HCT116 (cell line): ENCODE results near the gene ORM1. TPM values are rescaled to one million over a fixed set of nuclear protein-coding genes. Genes with fewer than 3 reads are reported as not detected.

ENCODE experiments used
- ATAC-seq: fragments of 200-7000 bp; cut with Tn5 transposase; 2 replicates; pipeline ENCODE4 v1.9.1; 2020; ENCODE audit warnings: mild to moderate bottlenecking, moderate library complexity
- BruUV-seq: library from RNA; stranded (reverse); fragments of 400-500 nt; replicated peaks from 2 replicates; lab custom pipeline; 2021; lab: Mats Ljungman, UMichigan
- CTCF ChIA-PET: fragments of 300-600 bp; sonication (Branson Sonifier 250); formaldehyde crosslinking; loops from one replicate; lab custom pipeline; 2021; ENCODE audit warnings: antibody characterized with exemption; lab: Charles Lee
- POLR2A ChIA-PET: fragments of 300-600, 350-600 bp; sonication (Branson Sonifier 250); formaldehyde crosslinking; loops from one replicate; lab custom pipeline; 2021; ENCODE audit warnings: antibody characterized with exemption; lab: Charles Lee
- RAD21 ChIA-PET, 2 experiments: fragments of 300-600 bp; sonication (Branson Sonifier 250); formaldehyde crosslinking; loops; one replicate each; lab custom pipeline; 2023; ENCODE audit warnings: low total read pairs in 2 of 2; ENCODE audit not compliant: uncharacterized antibody in 2 of 2, unreplicated experiment in 2 of 2, low non-redundant PET in 1 of 2; lab: Charles Lee
- DNase-seq: peaks from one replicate; pipeline ENCODE4 v3.0.0-alpha.2; 2010; ENCODE audit warnings: low read depth, low spot score
- H2AFZ ChIP-seq: fragments of 200-600 bp; shearing (Covaris generic), sonication (generic); 2 replicates; pipeline ENCODE4 v1.6.1; 2017; ENCODE audit warnings: low read depth, mixed run types, mixed read lengths, antibody characterized with exemption, low read length; ENCODE audit not compliant: poor library complexity, severe bottlenecking
- H3K27ac ChIP-seq: 2 replicates; pipeline ENCODE4 v1.5.1; 2012; ENCODE audit warnings: low read depth, low read length
- H3K27me3 ChIP-seq: fragments of 200-600 bp; sonication (generic); 2 replicates; pipeline ENCODE4 v1.6.1; 2016; ENCODE audit warnings: mixed run types, low read length, mixed read lengths; ENCODE audit not compliant: insufficient read depth
- H3K36me3 ChIP-seq, 2 experiments: fragments of 200-500 bp in 1 of 2; fragments of 200-600 bp in 1 of 2; sonication (Bioruptor generic) in 1 of 2; sonication (generic) in 1 of 2; 2 replicates each; pipeline versions ENCODE4 v1.5.1 to v1.6.1; 2014 to 2016; ENCODE audit warnings: low read length in 2 of 2, inconsistent platforms in 1 of 2, mixed read lengths in 1 of 2, mixed run types in 1 of 2; ENCODE audit not compliant: insufficient read depth in 2 of 2, control insufficient read depth in 1 of 2
- H3K4me1 ChIP-seq, 2 experiments: fragments of 200-600 bp in 1 of 2; sonication (generic) in 1 of 2; 2 replicates each; pipeline versions ENCODE4 v1.5.1 to v1.6.1; 2012 to 2017; ENCODE audit warnings: low read length in 2 of 2, inconsistent platforms in 1 of 2, mild to moderate bottlenecking in 1 of 2, mixed read lengths in 1 of 2, mixed run types in 1 of 2, moderate library complexity in 1 of 2; ENCODE audit not compliant: insufficient read depth in 2 of 2, control insufficient read depth in 1 of 2
- H3K4me2 ChIP-seq: fragments of 200-600 bp; sonication (generic); 2 replicates; pipeline ENCODE4 v1.6.1; 2017; ENCODE audit warnings: mixed run types, low read length, mixed read lengths
- H3K4me3 ChIP-seq, 2 experiments: fragments of 200-600 bp in 1 of 2; sonication (generic) in 1 of 2; replicated peaks in 1 of 2; 2 replicates each; pipeline ENCODE4 v1.5.1; 2011 to 2016; ENCODE audit warnings: low read length in 2 of 2, control low read depth in 1 of 2, low read depth in 1 of 2, mild to moderate bottlenecking in 1 of 2, mixed read lengths in 1 of 2, mixed run types in 1 of 2
- H3K79me2 ChIP-seq: fragments of 200-600 bp; sonication (generic); 2 replicates; pipeline ENCODE4 v1.6.1; 2017; ENCODE audit warnings: mild to moderate bottlenecking, mixed run types, low read length, moderate library complexity, mixed read lengths; ENCODE audit not compliant: insufficient read depth
- H3K9ac ChIP-seq: fragments of 200-600 bp; sonication (generic); 2 replicates; pipeline ENCODE4 v1.6.1; 2016; ENCODE audit warnings: low read length, mixed read lengths
- H3K9me2 ChIP-seq: fragments of 200-600 bp; sonication (generic), shearing (Covaris generic); 2 replicates; pipeline ENCODE4 v1.6.1; 2017; ENCODE audit warnings: mixed run types, mild to moderate bottlenecking, moderate library complexity; ENCODE audit not compliant: insufficient read depth
- H3K9me3 ChIP-seq, 2 experiments: fragments of 200-500 bp in 1 of 2; fragments of 200-600 bp in 1 of 2; sonication (Bioruptor generic) in 1 of 2; sonication (generic) in 1 of 2; 2 replicates each; pipeline ENCODE4 v1.6.1; 2014 to 2017; ENCODE audit warnings: low read length in 2 of 2, mixed read lengths in 2 of 2, inconsistent platforms in 1 of 2, low read depth in 1 of 2, mild to moderate bottlenecking in 1 of 2, mixed run types in 1 of 2, moderate library complexity in 1 of 2; ENCODE audit not compliant: control insufficient read depth in 1 of 2, insufficient read depth in 1 of 2
- H4K20me1 ChIP-seq: fragments of 200-600 bp; sonication (generic), shearing (Covaris generic); 2 replicates; pipeline ENCODE4 v1.6.1; 2017; ENCODE audit warnings: mixed run types, mild to moderate bottlenecking, moderate library complexity; ENCODE audit not compliant: insufficient read depth
- CEBPB ChIP-seq: IDR thresholded peaks from 2 replicates; pipeline ENCODE4 v1.6.1; 2012; ENCODE audit warnings: low read depth
- CTCF ChIP-seq, 3 experiments: fragments of 200-600 bp in 1 of 3; sonication (generic) in 1 of 3; IDR thresholded peaks in 2 of 3; conservative IDR thresholded peaks in 1 of 3; 2 replicates each; pipeline ENCODE4 v1.5.1; 2012 to 2017; ENCODE audit warnings: low read depth in 2 of 3, low read length in 2 of 3, antibody characterized with exemption in 1 of 3, borderline replicate concordance in 1 of 3, control low read depth in 1 of 3, mild to moderate bottlenecking in 1 of 3, mixed read lengths in 1 of 3, mixed run types in 1 of 3, moderate library complexity in 1 of 3; ENCODE audit not compliant: insufficient read depth in 1 of 3
- EZH2 ChIP-seq: fragments of 200-600 bp; sonication (generic); IDR thresholded peaks from 2 replicates; pipeline ENCODE4 v1.6.1; 2017; ENCODE audit warnings: antibody characterized with exemption, mixed run types
- EZH2phosphoT487 ChIP-seq: fragments of 200-600 bp; IDR thresholded peaks from 2 replicates; pipeline ENCODE4 v1.6.1; 2018; ENCODE audit warnings: antibody characterized with exemption, borderline replicate concordance
- FOSL1 ChIP-seq: IDR thresholded peaks from 2 replicates; pipeline ENCODE4 v1.6.1; 2012; ENCODE audit warnings: low read depth
- JUND ChIP-seq: IDR thresholded peaks from 2 replicates; pipeline ENCODE4 v1.6.1; 2012
- MAX ChIP-seq: IDR thresholded peaks from 2 replicates; pipeline ENCODE4 v1.6.1; 2012
- POLR2A ChIP-seq: IDR thresholded peaks from 2 replicates; pipeline ENCODE4 v1.7.0; 2011; ENCODE audit warnings: borderline replicate concordance; ENCODE audit not compliant: insufficient read depth, insufficient read length; ENCODE audit errors: extremely low read depth
- POLR2AphosphoS5 ChIP-seq: IDR thresholded peaks from 2 replicates; pipeline ENCODE4 v1.6.1; 2011; ENCODE audit warnings: mild to moderate bottlenecking, low read depth, low read length, moderate library complexity
- SIN3A ChIP-seq: IDR thresholded peaks from 2 replicates; pipeline ENCODE4 v1.6.1; 2012; ENCODE audit warnings: low read depth
- SRF ChIP-seq: IDR thresholded peaks from 2 replicates; pipeline ENCODE4 v1.6.1; 2012; ENCODE audit warnings: low read depth
- YY1 ChIP-seq: IDR thresholded peaks from 2 replicates; pipeline ENCODE4 v1.6.1; 2011; ENCODE audit warnings: low read length, low read depth, moderate library complexity, mild to moderate bottlenecking; ENCODE audit not compliant: insufficient replicate concordance; ENCODE audit errors: extremely low read depth
- ZFX ChIP-seq: fragments of 450-650 bp; IDR thresholded peaks from 2 replicates; pipeline ENCODE4 v1.6.1; 2017
- ZNF274 ChIP-seq: fragments of 200-500 bp; sonication (Bioruptor generic); IDR thresholded peaks from 2 replicates; pipeline ENCODE4 v1.6.1; 2014; ENCODE audit warnings: mild to moderate bottlenecking, low read depth, low read length, inconsistent platforms
- intact Hi-C: fragments of 100-400 bp; cut with micrococcal nuclease; formaldehyde crosslinking; loops from 2 replicates; pipeline ENCODE4 v1.10.0; 2022
- total RNA-seq: library from RNA; stranded (reverse); gene quantifications from one replicate; pipeline ENCODE4 v1.2.1, GENCODE V29; 2021; ENCODE audit not compliant: unreplicated experiment
- TF ChIP-seq, protein P1 (sequence below): IDR thresholded peaks from 2 replicates; pipeline ENCODE4 v1.6.1; 2011; ENCODE audit warnings: mild to moderate bottlenecking, low read length, moderate library complexity; ENCODE audit not compliant: insufficient replicate concordance; ENCODE audit errors: extremely low read depth

The ORM1 gene
- total RNA-seq, 1 experiment from 2014 or later: 5.6 TPM

DNA sequence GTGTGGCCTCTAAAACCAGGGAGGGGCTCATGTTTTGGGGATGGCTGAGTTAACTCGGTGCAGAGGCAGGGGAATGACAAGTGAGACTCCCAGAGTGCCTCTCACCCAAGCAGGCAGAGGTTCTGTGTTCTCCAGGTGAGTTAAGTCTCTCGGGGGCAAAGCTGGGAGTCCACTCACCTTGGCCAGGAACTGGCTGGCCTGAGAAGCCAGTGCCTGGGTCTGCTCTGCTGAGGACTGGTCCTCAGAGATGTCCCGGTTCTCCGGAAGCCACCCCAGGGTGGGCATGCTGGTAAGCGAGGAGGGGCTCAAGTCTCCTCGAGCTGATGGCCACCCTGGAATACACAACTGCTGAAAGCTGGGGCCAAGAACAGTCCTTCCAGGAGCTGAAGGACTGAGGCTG lies 44.5 kb downstream of the ORM1 start:
- H3K4me3 ChIP-seq: no peak overlapping the region
- ATAC-seq: no peak
- no peak overlapping the region for H3K27ac ChIP-seq
- no peak overlapping the region for H2AFZ ChIP-seq
- TF ChIP-seq SRF (no peak), YY1 (no peak)
- TF ChIP-seq, all 23 proteins: peak for 0
- Histone ChIP-seq H3K79me2 (no peaks in the 10 kb centered on the region), H3K9me3 (no peaks in the 10 kb centered on the region), H3K4me2 (no peak overlapping the region), H4K20me1 (no peaks in the 10 kb centered on the region), H3K9ac (no peak overlapping the region), H3K9me2 (no peaks in the 10 kb centered on the region), H3K36me3 (no peaks in the 10 kb centered on the region), H3K4me1 (peaks cover 0 to 8% of the 10 kb centered on the region in 2 experiments; a peak in 2 of 4 replicates), H3K27me3 (no peaks in the 10 kb centered on the region)
- no peak for DNase-seq
- CTCF ChIA-PET: no interaction called here
- intact Hi-C loops: no loop called here
- POLR2A ChIA-PET: no interaction called here
- RAD21 ChIA-PET: no interaction called here
- no TSS peak for BruUV-seq

DNA sequence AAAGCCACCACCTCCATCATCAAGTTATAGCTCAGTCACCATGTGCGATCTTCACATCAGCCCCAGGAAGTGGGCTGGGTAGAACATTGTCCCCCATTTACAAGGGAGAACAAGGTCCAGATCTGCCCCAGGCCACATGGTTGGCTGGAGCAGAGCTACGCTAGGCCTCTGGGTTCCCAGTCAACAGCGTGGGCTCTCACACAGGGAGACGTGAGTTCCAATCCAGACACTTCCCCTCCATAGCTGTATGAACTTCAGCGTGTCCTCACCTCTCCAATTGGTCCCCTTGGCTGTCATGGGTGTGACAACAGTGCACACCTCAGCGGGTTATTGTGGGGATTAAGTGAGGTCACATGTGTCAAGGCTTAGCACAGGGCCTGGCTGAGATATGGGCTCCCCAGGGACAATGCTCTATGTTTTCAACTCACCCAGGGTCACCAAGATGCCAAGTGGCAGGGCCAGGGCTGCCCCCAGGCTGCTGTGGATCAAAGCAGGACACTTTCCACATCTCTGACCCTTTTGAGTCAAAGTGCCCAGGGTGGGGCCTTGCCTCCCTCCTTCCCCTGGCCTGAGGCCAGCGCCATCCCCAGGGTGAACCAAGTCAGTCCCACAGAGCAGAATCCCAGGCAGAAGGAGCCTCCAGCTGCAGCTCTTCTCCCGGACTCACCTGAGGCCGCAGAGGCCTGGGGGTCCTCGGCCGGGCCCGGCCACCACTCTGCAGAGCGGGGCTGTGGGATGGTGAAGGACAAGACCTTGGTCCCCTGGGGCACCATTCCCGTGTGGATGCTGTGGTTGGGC lies 45.1 kb downstream of the ORM1 start:
- Histone ChIP-seq H2AFZ (no peak overlapping the region), H3K9me2 (no peaks in the 10 kb centered on the region), H3K4me3 (no peak overlapping the region), H3K27ac (no peak overlapping the region), H3K36me3 (no peaks in the 10 kb centered on the region), H3K9ac (no peak overlapping the region), H3K79me2 (no peaks in the 10 kb centered on the region), H3K9me3 (no peaks in the 10 kb centered on the region), H4K20me1 (no peaks in the 10 kb centered on the region), H3K27me3 (no peaks in the 10 kb centered on the region), H3K4me2 (no peak overlapping the region), H3K4me1 (peaks cover 0 to 8% of the 10 kb centered on the region in 2 experiments; a peak in 2 of 4 replicates)
- RAD21 ChIA-PET: no interaction called here
- intact Hi-C loops: no loop called here
- CTCF ChIA-PET: no interaction called here
- no peak for ATAC-seq
- no TSS peak for BruUV-seq
- POLR2A ChIA-PET: no interaction called here
- DNase-seq: no peak
- TF ChIP-seq JUND (no peak), EZH2phosphoT487 (no peak), SIN3A (no peak), POLR2AphosphoS5 (no peak), MAX (no peak), CTCF (IDR thresholded peaks at IDR 0.05 in 2 of 3, conservative IDR thresholded peaks at IDR 0.05 in 1 of 3; ENCODE audit: borderline replicate concordance in 1 of 3, insufficient read depth in 1 of 3, low read depth in 2 of 3, low read length in 2 of 3) (no peak), ZNF274 (no peak), ZFX (no peak), POLR2A (no peak), FOSL1 (no peak), EZH2 (no peak), CEBPB (no peak), YY1 (no peak)
- TF ChIP-seq, protein P1, sequence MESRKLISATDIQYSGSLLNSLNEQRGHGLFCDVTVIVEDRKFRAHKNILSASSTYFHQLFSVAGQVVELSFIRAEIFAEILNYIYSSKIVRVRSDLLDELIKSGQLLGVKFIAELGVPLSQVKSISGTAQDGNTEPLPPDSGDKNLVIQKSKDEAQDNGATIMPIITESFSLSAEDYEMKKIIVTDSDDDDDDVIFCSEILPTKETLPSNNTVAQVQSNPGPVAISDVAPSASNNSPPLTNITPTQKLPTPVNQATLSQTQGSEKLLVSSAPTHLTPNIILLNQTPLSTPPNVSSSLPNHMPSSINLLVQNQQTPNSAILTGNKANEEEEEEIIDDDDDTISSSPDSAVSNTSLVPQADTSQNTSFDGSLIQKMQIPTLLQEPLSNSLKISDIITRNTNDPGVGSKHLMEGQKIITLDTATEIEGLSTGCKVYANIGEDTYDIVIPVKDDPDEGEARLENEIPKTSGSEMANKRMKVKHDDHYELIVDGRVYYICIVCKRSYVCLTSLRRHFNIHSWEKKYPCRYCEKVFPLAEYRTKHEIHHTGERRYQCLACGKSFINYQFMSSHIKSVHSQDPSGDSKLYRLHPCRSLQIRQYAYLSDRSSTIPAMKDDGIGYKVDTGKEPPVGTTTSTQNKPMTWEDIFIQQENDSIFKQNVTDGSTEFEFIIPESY: no peak
